Kidney epithelial cell (primary cell): ENCODE measurements around the gene PRM2. TPM values are rescaled to one million over a fixed set of nuclear protein-coding genes. Genes with fewer than 3 reads are reported as not detected.
"Not testable (repeated sequence)": the region's sequence is repeated elsewhere in the genome, so short reads cannot be mapped to it uniquely, and the experiment has no call there.

Experiments
- DNase-seq: peaks from one replicate; pipeline ENCODE4 v3.0.0-alpha.2; 2010; ENCODE audit warnings: low read depth
- H3K27me3 ChIP-seq: 2 replicates; pipeline ENCODE4 v1.6.0; 2011; ENCODE audit warnings: low read length; ENCODE audit not compliant: control insufficient read depth, insufficient read depth
- H3K36me3 ChIP-seq: 2 replicates; pipeline ENCODE4 v1.5.1; 2011; ENCODE audit warnings: low read length; ENCODE audit not compliant: control insufficient read depth, insufficient read depth
- H3K4me3 ChIP-seq: 2 replicates; pipeline ENCODE4 v1.5.1; 2011; ENCODE audit warnings: low read depth, mild to moderate bottlenecking, control low read depth, low read length
- total RNA-seq: library from RNA; depleted of rRNA; stranded (reverse); fragments of >200 nt; gene quantifications from 2 replicates; pipeline ENCODE4 v1.2.3, GENCODE V29; 2015
- TF ChIP-seq, protein P1 (sequence below): IDR thresholded peaks from 2 replicates; pipeline ENCODE4 v1.5.1; 2011; ENCODE audit warnings: mild to moderate bottlenecking, moderate library complexity, low read length, control low read depth, inconsistent platforms; ENCODE audit not compliant: insufficient read depth, poor library complexity, severe bottlenecking

PRM2 gene
- total RNA-seq, 1 donor from 2014 or later = not detected

- Histone ChIP-seq H3K27me3 (no peaks in the 10 kb centered on the region), H3K4me3 (no peak overlapping the region), H3K36me3 (no peaks in the 10 kb centered on the region)
- DNase-seq = no peak
- TF ChIP-seq, protein P1, sequence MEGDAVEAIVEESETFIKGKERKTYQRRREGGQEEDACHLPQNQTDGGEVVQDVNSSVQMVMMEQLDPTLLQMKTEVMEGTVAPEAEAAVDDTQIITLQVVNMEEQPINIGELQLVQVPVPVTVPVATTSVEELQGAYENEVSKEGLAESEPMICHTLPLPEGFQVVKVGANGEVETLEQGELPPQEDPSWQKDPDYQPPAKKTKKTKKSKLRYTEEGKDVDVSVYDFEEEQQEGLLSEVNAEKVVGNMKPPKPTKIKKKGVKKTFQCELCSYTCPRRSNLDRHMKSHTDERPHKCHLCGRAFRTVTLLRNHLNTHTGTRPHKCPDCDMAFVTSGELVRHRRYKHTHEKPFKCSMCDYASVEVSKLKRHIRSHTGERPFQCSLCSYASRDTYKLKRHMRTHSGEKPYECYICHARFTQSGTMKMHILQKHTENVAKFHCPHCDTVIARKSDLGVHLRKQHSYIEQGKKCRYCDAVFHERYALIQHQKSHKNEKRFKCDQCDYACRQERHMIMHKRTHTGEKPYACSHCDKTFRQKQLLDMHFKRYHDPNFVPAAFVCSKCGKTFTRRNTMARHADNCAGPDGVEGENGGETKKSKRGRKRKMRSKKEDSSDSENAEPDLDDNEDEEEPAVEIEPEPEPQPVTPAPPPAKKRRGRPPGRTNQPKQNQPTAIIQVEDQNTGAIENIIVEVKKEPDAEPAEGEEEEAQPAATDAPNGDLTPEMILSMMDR = no peak
Observed at GRCh38 chr16:11302977-11303376, 26.7 kb upstream of the PRM2 start.

GRCh38 chr16:11301645-11302501, 25.6 kb upstream of the PRM2 start:
- Histone ChIP-seq H3K27me3 (no peaks in the 10 kb centered on the region), H3K4me3 (no peak overlapping the region), H3K36me3 (no peaks in the 10 kb centered on the region)
- DNase-seq = no peak
- TF ChIP-seq, protein P1 = no peak

GRCh38 chr16:11300560-11300892, 24.2 kb upstream of the PRM2 start:
- H3K4me3 ChIP-seq = no peak overlapping the region
- H3K27me3 ChIP-seq = no peaks in the 10 kb centered on the region
- TF ChIP-seq, protein P1 = no peak
- H3K36me3 ChIP-seq = no peaks in the 10 kb centered on the region
- DNase-seq = no peak

- DNase-seq = no peak
- H3K4me3 ChIP-seq = no peak overlapping the region
- H3K36me3 ChIP-seq = no peaks in the 10 kb centered on the region
- TF ChIP-seq, protein P1 = no peak
- H3K27me3 ChIP-seq = no peaks in the 10 kb centered on the region
Observed at GRCh38 chr16:11299865-11300559, 23.7 kb upstream of the PRM2 start.

DNA sequence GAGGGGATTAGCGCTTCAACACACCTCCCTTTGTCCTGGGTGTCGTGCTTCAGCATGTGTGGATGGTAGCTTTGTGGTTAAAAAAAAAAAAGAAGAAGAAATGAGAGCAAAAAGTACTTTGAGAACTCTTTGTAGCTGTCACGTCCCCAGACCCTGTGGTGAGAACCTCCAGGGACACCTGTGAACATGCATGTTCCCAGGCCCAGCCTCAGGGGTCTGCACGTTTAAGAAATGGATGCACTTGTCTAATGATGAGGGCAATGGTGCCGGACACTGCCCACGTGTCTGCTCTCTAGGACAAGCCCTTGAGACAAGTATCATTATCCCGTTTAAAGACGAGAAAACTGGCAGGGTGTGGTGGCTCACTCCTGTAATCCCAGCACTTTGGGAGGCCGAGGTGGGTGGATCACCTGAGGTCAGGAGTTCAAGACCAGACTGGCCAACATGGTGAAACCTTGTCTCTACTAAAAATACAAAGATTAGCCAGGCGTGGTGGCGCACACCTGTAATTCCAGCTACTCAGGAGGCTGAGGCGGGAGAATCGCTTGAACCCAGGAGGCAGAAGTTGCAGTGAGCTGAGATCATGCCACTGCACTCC, 22.8 kb upstream of the PRM2 start:
- not testable (repeated sequence) for H3K4me3 ChIP-seq, DNase-seq, H3K27me3 ChIP-seq, H3K36me3 ChIP-seq

DNA sequence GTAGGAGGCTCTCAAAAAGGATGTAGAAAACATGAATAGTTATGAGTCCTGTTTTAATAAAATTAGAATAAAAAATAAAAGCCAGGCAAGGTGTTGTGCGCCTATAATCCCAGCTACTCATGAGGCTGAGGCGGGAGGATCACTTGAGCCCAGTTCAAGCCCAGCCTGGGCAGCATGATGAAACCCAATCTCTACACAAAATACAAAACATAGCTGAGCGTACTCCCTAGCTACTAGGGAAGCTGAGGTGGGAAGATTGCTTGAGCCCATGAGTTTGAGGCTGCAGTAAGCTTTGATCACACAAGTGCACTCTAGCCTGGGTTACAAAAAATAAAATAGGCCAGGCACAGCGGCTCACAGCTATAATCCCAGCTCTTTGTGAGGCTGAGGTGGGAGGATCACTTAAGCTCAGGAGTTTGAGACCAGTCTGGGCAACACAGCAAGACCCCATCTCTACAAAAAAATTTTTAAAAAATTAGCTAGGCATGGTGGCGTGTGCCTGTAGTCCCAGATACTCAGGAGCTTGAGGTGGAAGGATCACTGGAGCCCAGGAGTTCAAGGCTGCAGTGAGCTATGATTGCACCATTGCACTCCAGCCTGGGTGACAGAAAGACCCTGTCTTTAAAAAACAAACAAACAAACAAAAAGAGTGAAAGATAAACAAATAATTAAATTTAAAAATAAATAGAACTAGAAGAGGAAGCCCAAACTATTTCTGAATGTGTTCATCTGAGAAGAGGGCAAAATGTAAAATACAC, 22.0 kb upstream of the PRM2 start:
- Histone ChIP-seq H3K36me3 (no peaks in the 10 kb centered on the region), H3K4me3 (no peak overlapping the region)
- DNase-seq = no peak

More for the DNA sequence above, 22.0 kb upstream of the PRM2 start:
- no peaks in the 10 kb centered on the region for H3K27me3 ChIP-seq
- TF ChIP-seq, protein P1 = no peak
